ACC112 (cell line): ENCODE data around the gene OAT.

Source experiments
- H2AFZ ChIP-seq: fragments of 200-600 bp; sonication (generic); one replicate; pipeline ENCODE4 v1.6.0; 2017; ENCODE audit warnings: antibody characterized with exemption, low read length; ENCODE audit not compliant: unreplicated experiment
- H3K27ac ChIP-seq: fragments of 200-600 bp; sonication (generic); 2 replicates; pipeline ENCODE4 v1.5.1; 2014; ENCODE audit warnings: low read depth, mild to moderate bottlenecking, antibody characterized with exemption, low read length, moderate library complexity
- H3K27me3 ChIP-seq: fragments of 200-600 bp; sonication (generic); 2 replicates; pipeline ENCODE4 v1.6.1; 2014; ENCODE audit warnings: mild to moderate bottlenecking, antibody characterized with exemption, low read length, moderate library complexity, mixed read lengths; ENCODE audit not compliant: insufficient read depth
- H3K36me3 ChIP-seq: fragments of 200-600 bp; sonication (generic); 2 replicates; pipeline ENCODE4 v1.6.1; 2016; ENCODE audit warnings: mild to moderate bottlenecking, antibody characterized with exemption, low read length, moderate library complexity, mixed read lengths; ENCODE audit not compliant: insufficient read depth
- H3K4me1 ChIP-seq: fragments of 200-600 bp; sonication (generic); one replicate; pipeline ENCODE4 v1.6.1; 2016; ENCODE audit warnings: low read length, mixed read lengths; ENCODE audit not compliant: insufficient read depth, unreplicated experiment, control insufficient read depth
- H3K4me3 ChIP-seq: fragments of 200-600 bp; sonication (generic); 2 replicates; pipeline ENCODE4 v1.5.1; 2014; ENCODE audit warnings: mild to moderate bottlenecking, low read depth, low read length
- H3K79me2 ChIP-seq: fragments of 200-600 bp; sonication (generic); one replicate; pipeline ENCODE4 v1.6.0; 2016; ENCODE audit warnings: low read length; ENCODE audit not compliant: control insufficient read depth, unreplicated experiment, insufficient read depth

Gene OAT

GRCh38 chr10:124402273-124402672 lies 16.4 kb downstream of the OAT start:
- Histone ChIP-seq H3K27me3 (no peaks in the 10 kb centered on the region), H3K4me3 (no peak overlapping the region), H3K4me1 (no peaks in the 10 kb centered on the region), H3K27ac (no peak overlapping the region), H3K79me2 (no peaks in the 10 kb centered on the region), H2AFZ (no peak overlapping the region), H3K36me3 (peaks cover 26% of the 10 kb centered on the region)

GRCh38 chr10:124401633-124402032 lies 17.1 kb downstream of the OAT start:
- peaks cover 20% of the 10 kb centered on the region for H3K36me3 ChIP-seq

GRCh38 chr10:124394583-124394982 lies 24.1 kb downstream of the OAT start:
- no peaks in the 10 kb centered on the region for H3K27me3 ChIP-seq
- no peaks in the 10 kb centered on the region for H3K79me2 ChIP-seq
- H3K4me1 ChIP-seq, result no peaks in the 10 kb centered on the region
- H3K36me3 ChIP-seq, result peaks cover 6% of the 10 kb centered on the region; the same call in 1 of the 2 replicates
- H2AFZ ChIP-seq, result no peak overlapping the region
- no peak overlapping the region for H3K4me3 ChIP-seq
- H3K27ac ChIP-seq, result no peak overlapping the region

More at GRCh38 chr10:124401633-124402032, 17.1 kb downstream of the OAT start:
- H2AFZ ChIP-seq, result no peak overlapping the region
- no peaks in the 10 kb centered on the region for H3K27me3 ChIP-seq
- H3K79me2 ChIP-seq, result no peaks in the 10 kb centered on the region
- H3K27ac ChIP-seq, result no peak overlapping the region
- no peaks in the 10 kb centered on the region for H3K4me1 ChIP-seq
- H3K4me3 ChIP-seq, result no peak overlapping the region

- H3K27ac ChIP-seq, result no peak overlapping the region
- no peak overlapping the region for H3K4me3 ChIP-seq
- H3K36me3 ChIP-seq, result peaks cover 4% of the 10 kb centered on the region; the same call in 1 of the 2 replicates
- H2AFZ ChIP-seq, result no peak overlapping the region
- no peaks in the 10 kb centered on the region for H3K27me3 ChIP-seq
- H3K4me1 ChIP-seq, result no peaks in the 10 kb centered on the region
- H3K79me2 ChIP-seq, result no peaks in the 10 kb centered on the region
Measured at GRCh38 chr10:124392626-124393342, 25.9 kb downstream of the OAT start.

- no peaks in the 10 kb centered on the region for H3K4me1 ChIP-seq
- no peak overlapping the region for H3K27ac ChIP-seq
- no peaks in the 10 kb centered on the region; the same call in 1 of the 2 replicates for H3K36me3 ChIP-seq
- no peaks in the 10 kb centered on the region for H3K27me3 ChIP-seq
- H3K79me2 ChIP-seq, result no peaks in the 10 kb centered on the region
- H2AFZ ChIP-seq, result no peak overlapping the region
- no peak overlapping the region for H3K4me3 ChIP-seq
Measured at GRCh38 chr10:124390471-124391187, 28.1 kb downstream of the OAT start.

GRCh38 chr10:124389613-124390361 lies 28.9 kb downstream of the OAT start:
- Histone ChIP-seq H2AFZ (peak overlapping the region; percentile 72), H3K79me2 (no peaks in the 10 kb centered on the region)

GRCh38 chr10:124388823-124389612 lies 29.7 kb downstream of the OAT start:
- Histone ChIP-seq H3K27me3 (no peaks in the 10 kb centered on the region), H3K79me2 (no peaks in the 10 kb centered on the region), H3K4me3 (peak overlapping the region; percentile 68), H3K27ac (no peak overlapping the region), H3K36me3 (no peaks in the 10 kb centered on the region), H2AFZ (peak overlapping the region; percentile 90), H3K4me1 (no peaks in the 10 kb centered on the region)

More at GRCh38 chr10:124389613-124390361, 28.9 kb downstream of the OAT start:
- H3K4me1 ChIP-seq, result no peaks in the 10 kb centered on the region
- no peaks in the 10 kb centered on the region; the same call in 1 of the 2 replicates for H3K36me3 ChIP-seq
- H3K27me3 ChIP-seq, result no peaks in the 10 kb centered on the region
- 0 out of 2 replicates have a peak overlapping the region, but pooled peaks have one; percentile 17 for H3K4me3 ChIP-seq
- H3K27ac ChIP-seq, result no peak overlapping the region

GRCh38 chr10:124388476-124388822 lies 30.3 kb downstream of the OAT start:
- Histone ChIP-seq H3K4me3 (peak overlapping the region; percentile 68), H3K4me1 (no peaks in the 10 kb centered on the region), H3K27me3 (no peaks in the 10 kb centered on the region), H2AFZ (no peak overlapping the region), H3K79me2 (no peaks in the 10 kb centered on the region), H3K36me3 (no peaks in the 10 kb centered on the region), H3K27ac (no peak overlapping the region)

GRCh38 chr10:124387078-124387874 lies 31.4 kb downstream of the OAT start:
- Histone ChIP-seq H3K4me1 (no peaks in the 10 kb centered on the region), H3K4me3 (no peak overlapping the region), H3K36me3 (no peaks in the 10 kb centered on the region), H3K27ac (no peak overlapping the region), H2AFZ (no peak overlapping the region), H3K79me2 (no peaks in the 10 kb centered on the region), H3K27me3 (no peaks in the 10 kb centered on the region)
